ENCODE data around the gene CADPS. TPM values are rescaled to one million over a fixed set of nuclear protein-coding genes. Genes with fewer than 3 reads are reported as not detected.

CADPS gene
- total and polyA plus RNA-seq, 11 donors = 3.6 to 37.8 (median 12.9) TPM

- Histone ChIP-seq H3K9me3 (no peaks in the 10 kb centered on the region), H3K27ac (no peak overlapping the region), H3K36me3 (no peaks in the 10 kb centered on the region), H3K27me3 (no peaks in the 10 kb centered on the region), H3K4me3 (no peak overlapping the region), H3K4me1 (no peaks in the 10 kb centered on the region)
- DNase-seq (no peak), ATAC-seq (no peak)
- TF ChIP-seq POLR2A (IDR thresholded peaks at IDR 0.05) = no peak
- TF ChIP-seq, protein P1, sequence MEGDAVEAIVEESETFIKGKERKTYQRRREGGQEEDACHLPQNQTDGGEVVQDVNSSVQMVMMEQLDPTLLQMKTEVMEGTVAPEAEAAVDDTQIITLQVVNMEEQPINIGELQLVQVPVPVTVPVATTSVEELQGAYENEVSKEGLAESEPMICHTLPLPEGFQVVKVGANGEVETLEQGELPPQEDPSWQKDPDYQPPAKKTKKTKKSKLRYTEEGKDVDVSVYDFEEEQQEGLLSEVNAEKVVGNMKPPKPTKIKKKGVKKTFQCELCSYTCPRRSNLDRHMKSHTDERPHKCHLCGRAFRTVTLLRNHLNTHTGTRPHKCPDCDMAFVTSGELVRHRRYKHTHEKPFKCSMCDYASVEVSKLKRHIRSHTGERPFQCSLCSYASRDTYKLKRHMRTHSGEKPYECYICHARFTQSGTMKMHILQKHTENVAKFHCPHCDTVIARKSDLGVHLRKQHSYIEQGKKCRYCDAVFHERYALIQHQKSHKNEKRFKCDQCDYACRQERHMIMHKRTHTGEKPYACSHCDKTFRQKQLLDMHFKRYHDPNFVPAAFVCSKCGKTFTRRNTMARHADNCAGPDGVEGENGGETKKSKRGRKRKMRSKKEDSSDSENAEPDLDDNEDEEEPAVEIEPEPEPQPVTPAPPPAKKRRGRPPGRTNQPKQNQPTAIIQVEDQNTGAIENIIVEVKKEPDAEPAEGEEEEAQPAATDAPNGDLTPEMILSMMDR (IDR thresholded peaks at IDR 0.05) = no peak
- intact Hi-C loops (cut with DNase I) = no loop called here
Observed at GRCh38 chr3:62722344-62722743, 152.9 kb downstream of the CADPS start.

GRCh38 chr3:62718515-62719320, 156.5 kb downstream of the CADPS start:
- Histone ChIP-seq H3K4me1 (no peaks in the 10 kb centered on the region), H3K9me3 (no peaks in the 10 kb centered on the region), H3K27ac (no peak overlapping the region), H3K27me3 (no peaks in the 10 kb centered on the region), H3K36me3 (no peaks in the 10 kb centered on the region), H3K4me3 (no peak overlapping the region)
- intact Hi-C loops (cut with DNase I) = no loop called here
- WGBS, 4 donors = 51 to 61% (median 58%) methylated on average over 6 of the region's 6 CpGs
- TF ChIP-seq POLR2A (IDR thresholded peaks at IDR 0.05) = no peak
- TF ChIP-seq, protein P1 (IDR thresholded peaks at IDR 0.05) = no peak
- no peak for DNase-seq
- peak in 1 of 4 donors; percentile 27 for ATAC-seq

GRCh38 chr3:62718011-62718410, 157.2 kb downstream of the CADPS start:
- Histone ChIP-seq H3K36me3 (no peaks in the 10 kb centered on the region), H3K27me3 (no peaks in the 10 kb centered on the region), H3K9me3 (no peaks in the 10 kb centered on the region), H3K4me3 (no peak overlapping the region), H3K27ac (no peak overlapping the region), H3K4me1 (peaks cover 0 to under 1% (median 0%) of the 10 kb centered on the region in 12 donors)
- intact Hi-C loops (cut with DNase I) = no loop called here
- no peak for TF ChIP-seq POLR2A (IDR thresholded peaks at IDR 0.05)
- TF ChIP-seq, protein P1 (IDR thresholded peaks at IDR 0.05) = no peak
- no peak for DNase-seq
- no peak for ATAC-seq
- WGBS, 4 donors = 27 to 86% (median 75%) methylated on average over 1 of the region's 1 CpG

DNA sequence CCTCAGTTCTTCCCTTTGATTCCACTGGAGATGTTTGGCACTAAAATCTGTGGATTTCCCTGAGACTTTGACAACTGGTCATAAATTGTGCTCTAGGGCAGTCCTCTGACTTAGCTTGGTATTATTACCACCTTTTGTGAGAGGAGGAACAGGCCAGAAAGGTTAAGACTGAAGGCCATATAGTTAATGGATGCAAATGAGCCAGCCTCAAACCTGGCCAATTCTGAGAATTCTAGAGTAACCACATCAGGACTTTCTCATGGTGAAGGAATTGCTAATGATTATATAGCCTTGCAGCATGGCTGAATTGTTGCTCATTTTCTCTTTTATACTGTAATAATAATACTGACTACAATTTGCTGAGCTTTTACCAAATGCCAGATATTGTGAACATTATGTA, 162.5 kb downstream of the CADPS start:
- H3K4me1 ChIP-seq = peaks cover 0 to 16% (median 0%) of the 10 kb centered on the region in 12 donors
- ATAC-seq = no peak

More for the DNA sequence above, 162.5 kb downstream of the CADPS start:
- TF ChIP-seq POLR2A (IDR thresholded peaks at IDR 0.05) = no peak
- TF ChIP-seq, protein P1 (IDR thresholded peaks at IDR 0.05) = no peak
- intact Hi-C loops (cut with DNase I) = no loop called here
- Histone ChIP-seq H3K4me3 (no peak overlapping the region), H3K36me3 (no peaks in the 10 kb centered on the region), H3K9me3 (no peaks in the 10 kb centered on the region), H3K27ac (no peak overlapping the region), H3K27me3 (no peaks in the 10 kb centered on the region)
- no peak for DNase-seq
